CD4-positive, alpha-beta memory T cell (primary cell): ENCODE results near the gene CMIP. TPM values are rescaled to one million over a fixed set of nuclear protein-coding genes. Genes with fewer than 3 reads are reported as not detected.

ENCODE experiments used
- CTCF ChIA-PET: fragments of 350-600 bp; sonication (Branson Sonifier 250); formaldehyde crosslinking; loops from one replicate; lab custom pipeline; 2021; ENCODE audit warnings: inconsistent platforms; ENCODE audit not compliant: partially characterized antibody; lab: Charles Lee
- POLR2A ChIA-PET: fragments of 350-600 bp; sonication (Branson Sonifier 250); formaldehyde crosslinking; loops from one replicate; lab custom pipeline; 2021; ENCODE audit not compliant: partially characterized antibody; lab: Charles Lee
- DNase-seq, 5 donors: peaks; one replicate each; pipeline versions ENCODE4 v3.0.0 to v3.0.0-alpha.2; 2020 to 2022; ENCODE audit warnings: mixed read lengths in 1 of 5
- H3K27ac ChIP-seq: one replicate; pipeline ENCODE4 v1.7.0; 2013; ENCODE audit warnings: low read depth, low read length
- H3K27me3 ChIP-seq: 2 replicates; pipeline ENCODE4 v1.7.0; 2013; ENCODE audit warnings: mild to moderate bottlenecking, low read length, moderate library complexity; ENCODE audit not compliant: insufficient read depth
- H3K36me3 ChIP-seq: 2 replicates; pipeline ENCODE4 v1.7.0; 2013; ENCODE audit warnings: mild to moderate bottlenecking, low read length, moderate library complexity; ENCODE audit not compliant: insufficient read depth
- H3K4me1 ChIP-seq: 2 replicates; pipeline ENCODE4 v1.7.0; 2013; ENCODE audit warnings: mild to moderate bottlenecking, low read length, moderate library complexity; ENCODE audit not compliant: insufficient read depth
- H3K4me3 ChIP-seq, 2 donors: one replicate each; pipeline ENCODE4 v1.7.0; 2013; ENCODE audit warnings: low read length in 2 of 2, mild to moderate bottlenecking in 1 of 2
- H3K9me3 ChIP-seq, 2 donors: one replicate each; pipeline ENCODE4 v1.7.0; 2013; ENCODE audit warnings: low read length in 2 of 2, control low read depth in 1 of 2; ENCODE audit not compliant: control insufficient read depth in 1 of 2
- H3K27ac Mint-ChIP-seq, 7 donors: one replicate each; pipeline ENCODE4 v1.8.0; 2020 to 2021; ENCODE audit warnings: mixed read lengths in 7 of 7, mild to moderate bottlenecking in 6 of 7, inconsistent platforms in 3 of 7, moderate library complexity in 3 of 7
- H3K27me3 Mint-ChIP-seq, 2 donors: one replicate each; pipeline ENCODE4 v1.8.0; 2020 to 2021; ENCODE audit warnings: mixed read lengths in 2 of 2
- H3K36me3 Mint-ChIP-seq, 2 donors: one replicate each; pipeline ENCODE4 v1.8.0; 2020 to 2021; ENCODE audit warnings: mixed read lengths in 2 of 2, inconsistent platforms in 1 of 2, mild to moderate bottlenecking in 1 of 2
- H3K4me1 Mint-ChIP-seq, 4 donors: one replicate each; pipeline ENCODE4 v1.8.0; 2020 to 2021; ENCODE audit warnings: mixed read lengths in 4 of 4, mild to moderate bottlenecking in 1 of 4
- H3K4me3 Mint-ChIP-seq, 8 donors: one replicate each; pipeline ENCODE4 v1.8.0; 2020 to 2021; ENCODE audit warnings: mixed read lengths in 8 of 8, mild to moderate bottlenecking in 7 of 8, moderate library complexity in 6 of 8, inconsistent platforms in 3 of 8
- H3K9me3 Mint-ChIP-seq, 8 donors: one replicate each; pipeline ENCODE4 v1.8.0; 2020 to 2021; ENCODE audit warnings: mixed read lengths in 8 of 8, mild to moderate bottlenecking in 5 of 8, inconsistent platforms in 3 of 8, moderate library complexity in 1 of 8
- intact Hi-C: fragments of 100-400 bp; cut with micrococcal nuclease; formaldehyde crosslinking; loops from one replicate; pipeline ENCODE4 v1.15.1; 2023
- polyA plus RNA-seq, 2 donors: library from polyadenylated mRNA; unstranded; fragments of 300-500 nt; fragmentation: Illumina TruSeq; gene quantifications; one replicate each; pipeline ENCODE4 v1.2.3, GENCODE V29; 2021
- total RNA-seq, 2 experiments: library from RNA; stranded (reverse); gene quantifications; one replicate each; pipeline ENCODE4 v1.2.3, GENCODE V29; 2021

CMIP gene
- total and polyA plus RNA-seq, 4 experiments from 2014 or later = 0.84 to 36.4 (median 33.2) TPM; not detected in 1

DNA sequence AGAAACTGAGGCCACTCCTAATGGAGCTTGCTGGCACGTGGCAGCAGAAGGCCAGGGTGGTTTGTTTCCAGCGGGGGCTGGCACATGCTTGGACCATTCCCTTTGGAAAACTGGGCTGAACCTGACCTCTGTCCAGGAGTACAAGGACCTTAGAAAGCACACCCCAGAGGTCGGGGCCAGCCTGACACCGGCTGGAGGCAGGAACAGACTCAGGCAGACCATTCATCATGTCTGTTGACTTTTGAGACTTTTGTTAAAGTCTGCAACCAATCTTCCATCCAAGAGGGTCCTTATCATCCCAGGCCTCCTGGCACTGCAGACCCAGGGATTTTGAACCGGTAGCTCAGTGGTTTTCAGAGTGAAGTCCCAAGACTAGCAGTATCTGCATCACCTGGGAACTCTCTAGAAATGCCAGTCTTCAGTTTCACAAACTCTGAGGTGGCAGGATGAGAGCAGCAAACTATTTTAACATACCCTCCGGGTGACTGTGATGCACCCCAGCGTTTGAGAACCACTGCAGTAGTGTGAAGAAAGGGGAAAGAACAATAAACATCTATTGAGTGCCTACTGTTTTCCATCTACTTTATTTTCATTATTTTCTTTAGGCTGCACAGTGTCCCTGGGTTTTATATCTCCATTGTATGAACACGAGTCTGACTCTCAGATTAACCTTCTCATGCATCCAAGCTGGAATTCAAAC is 189.2 kb downstream of the CMIP start:
- intact Hi-C loops = loop anchor here (2.0 kb wide), 1 partner anchor 89 kb away; no protein-coding TSS in a partner anchor

DNA sequence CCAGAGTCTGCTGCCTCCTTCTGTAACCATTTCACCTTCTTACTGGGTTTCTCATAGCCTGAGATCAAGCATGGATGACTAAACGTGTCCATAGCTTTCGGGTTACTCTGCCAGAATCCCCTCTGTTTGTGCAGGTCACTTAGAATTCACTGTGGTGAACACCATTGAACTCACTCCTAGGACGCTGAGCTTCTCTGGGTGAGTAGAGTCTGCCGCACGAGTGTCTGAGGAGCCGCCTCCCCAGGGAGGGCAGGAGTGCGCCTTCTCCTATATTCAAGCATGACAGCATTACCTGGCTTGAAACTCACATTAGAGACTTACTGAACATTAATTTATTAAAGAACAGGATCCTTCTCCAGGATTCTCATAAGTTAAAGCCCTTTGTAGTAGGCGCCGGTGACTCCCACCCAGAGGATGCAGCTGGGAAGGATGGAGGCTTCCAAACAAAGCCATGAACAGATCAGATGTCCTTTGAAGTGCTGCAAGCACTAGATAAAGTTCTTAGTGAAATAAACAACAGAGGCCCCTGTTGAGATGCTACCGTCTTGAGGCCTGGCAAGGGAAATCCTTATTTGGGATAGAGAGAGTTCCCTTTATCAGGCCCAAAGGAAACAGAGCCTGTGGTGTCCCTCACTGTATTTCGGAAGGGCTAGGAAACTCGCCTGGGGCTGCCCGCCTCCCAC is 189.9 kb downstream of the CMIP start:
- Histone ChIP-seq H3K27ac (no peak overlapping the region), H3K9me3 (no peaks in the 10 kb centered on the region), H3K4me3 (no peak overlapping the region), H3K36me3 (no peaks in the 10 kb centered on the region), H3K27me3 (no peaks in the 10 kb centered on the region), H3K4me1 (peaks cover 36% of the 10 kb centered on the region)
- DNase-seq = no peak
- CTCF ChIA-PET = interaction anchor here (1.1 to 5.4 kb wide), 4 partner anchors 11 to 95 kb away, joined by 3 to 26 read pairs (median 4); no protein-coding TSS in a partner anchor
- Mint-ChIP-seq H3K27me3 (no peaks in the 10 kb centered on the region), H3K4me1 (peaks cover 18 to 46% (median 37%) of the 10 kb centered on the region in 4 donors), H3K9me3 (no peaks in the 10 kb centered on the region), H3K36me3 (peaks cover 0 to 4% of the 10 kb centered on the region in 2 donors), H3K4me3 (no peak overlapping the region), H3K27ac (peak overlapping the region; percentile 59 to 97 (median 75))
- intact Hi-C loops = no loop called here
- POLR2A ChIA-PET = interaction anchor here (0.7 kb wide), 1 partner anchor 152 kb away, joined by 3 read pairs; no protein-coding TSS in a partner anchor

More for the DNA sequence above, 189.2 kb downstream of the CMIP start:
- Histone ChIP-seq H3K4me3 (peak overlapping the region in 1 of 2 donors; percentile 21), H3K27ac (peak overlapping the region; percentile 60), H3K27me3 (no peaks in the 10 kb centered on the region), H3K4me1 (peaks cover 36% of the 10 kb centered on the region), H3K36me3 (no peaks in the 10 kb centered on the region), H3K9me3 (no peaks in the 10 kb centered on the region)
- Mint-ChIP-seq H3K36me3 (peaks cover 0 to 4% of the 10 kb centered on the region in 2 donors), H3K4me3 (peak overlapping the region in 1 of 8 donors; percentile 51), H3K27me3 (no peaks in the 10 kb centered on the region), H3K9me3 (no peaks in the 10 kb centered on the region), H3K4me1 (peaks cover 18 to 46% (median 36%) of the 10 kb centered on the region in 4 donors), H3K27ac (peak overlapping the region; percentile 57 to 97 (median 93))
- DNase-seq = no peak
- POLR2A ChIA-PET = interaction anchor here (0.7 to 3.6 kb wide), 4 partner anchors 18 to 151 kb away, joined by 3 to 19 read pairs (median 7); no protein-coding TSS in a partner anchor
- CTCF ChIA-PET = interaction anchor here (1.4 to 5.4 kb wide), 4 partner anchors 11 to 90 kb away, joined by 3 to 26 read pairs (median 4); no protein-coding TSS in a partner anchor

DNA sequence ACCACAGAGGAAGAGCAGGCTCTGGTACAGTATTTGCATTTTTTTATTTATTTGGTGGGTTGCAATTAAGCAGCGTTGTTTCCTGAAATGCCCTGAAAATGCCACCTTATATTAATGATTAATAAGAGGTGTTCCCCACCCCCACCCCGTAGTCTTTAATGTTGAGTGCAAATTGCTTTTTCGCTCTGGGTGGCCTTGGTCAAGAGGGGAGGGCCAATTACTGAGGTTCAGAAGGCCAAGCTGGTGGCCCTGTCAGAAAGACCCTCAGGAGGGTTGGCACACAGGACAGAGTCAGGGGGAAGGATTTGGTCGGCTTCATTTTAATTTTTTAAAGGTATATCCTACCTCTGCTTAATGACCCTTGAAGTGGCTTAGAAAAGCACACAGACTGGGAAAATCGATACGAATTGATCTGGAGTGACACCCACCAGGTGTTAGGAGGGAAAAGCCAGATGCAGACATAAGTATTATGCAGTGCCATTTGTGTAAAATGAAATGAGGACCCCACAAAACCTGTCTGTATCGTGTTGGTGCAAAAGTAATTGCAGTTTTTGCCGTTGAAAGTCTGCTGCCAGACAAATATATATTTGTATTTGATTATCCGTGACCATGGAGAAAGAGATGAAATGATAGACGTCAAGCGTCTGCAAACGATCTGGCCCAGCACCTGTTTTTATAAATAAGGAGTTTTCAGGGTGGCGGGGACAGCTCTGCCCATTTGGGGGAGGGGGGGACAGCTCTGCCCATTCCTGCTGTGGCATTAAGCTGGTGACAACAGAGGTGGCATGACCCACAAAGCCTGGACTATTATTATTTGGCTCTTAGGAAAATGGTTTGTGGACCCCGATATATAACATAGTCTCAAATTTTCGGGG is 190.7 kb downstream of the CMIP start:
- Histone ChIP-seq H3K27me3 (no peaks in the 10 kb centered on the region), H3K4me3 (no peak overlapping the region), H3K36me3 (no peaks in the 10 kb centered on the region), H3K9me3 (no peaks in the 10 kb centered on the region), H3K27ac (no peak overlapping the region), H3K4me1 (peaks cover 36% of the 10 kb centered on the region)
- Mint-ChIP-seq H3K36me3 (peaks cover 0 to 4% of the 10 kb centered on the region in 2 donors), H3K27me3 (no peaks in the 10 kb centered on the region), H3K27ac (peak overlapping the region in 4 of 7 donors; percentile 22 to 97 (median 76)), H3K4me3 (no peak overlapping the region), H3K9me3 (no peaks in the 10 kb centered on the region), H3K4me1 (peaks cover 18 to 49% (median 36%) of the 10 kb centered on the region in 4 donors)
- intact Hi-C loops = no loop called here
- no peak for DNase-seq
- CTCF ChIA-PET = interaction anchor here (1.1 to 5.4 kb wide), 2 partner anchors 12 to 95 kb away, joined by 3 to 26 read pairs; no protein-coding TSS in a partner anchor
- POLR2A ChIA-PET = no interaction called here

DNA sequence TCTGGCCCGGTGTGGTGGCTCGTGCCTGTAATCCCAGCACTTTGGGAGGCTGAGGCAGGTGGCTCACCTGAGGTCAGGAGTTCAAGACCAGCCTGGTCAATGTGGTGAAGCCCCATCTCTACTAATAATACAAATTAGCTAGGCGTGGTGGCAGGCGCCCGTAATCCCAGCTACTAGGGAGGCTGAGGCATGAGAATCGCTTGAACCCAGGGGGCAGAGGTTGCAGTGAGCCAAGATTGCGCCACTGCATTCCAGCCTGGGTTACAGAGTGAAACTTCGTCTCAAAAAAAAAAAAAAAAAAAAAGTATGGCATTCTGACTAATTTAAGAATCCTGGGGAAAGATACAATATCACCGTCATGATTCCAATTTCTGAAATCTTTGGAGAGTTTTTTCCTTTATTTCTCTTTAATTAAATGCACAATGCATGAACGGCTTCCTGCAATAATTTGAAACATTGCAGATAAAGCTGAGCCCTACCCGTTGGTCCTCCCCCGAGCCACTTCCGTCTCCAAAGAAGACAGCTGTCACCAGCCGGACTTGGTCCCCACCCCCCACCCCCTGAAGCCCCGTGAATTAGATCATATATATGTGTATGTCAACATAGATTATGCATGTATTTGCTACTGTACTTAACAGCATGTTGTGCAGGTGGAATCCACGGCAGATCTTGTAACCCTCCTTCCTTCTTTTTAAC is 191.8 kb downstream of the CMIP start:
- CTCF ChIA-PET = interaction anchor here (0.7 to 1.5 kb wide), 3 partner anchors 13 to 271 kb away, joined by 3 to 4 read pairs (median 4); no protein-coding TSS in a partner anchor
- Histone ChIP-seq H3K27ac (no peak overlapping the region), H3K9me3 (no peaks in the 10 kb centered on the region), H3K27me3 (no peaks in the 10 kb centered on the region), H3K4me1 (peaks cover 32% of the 10 kb centered on the region), H3K4me3 (no peak overlapping the region), H3K36me3 (peaks cover 2% of the 10 kb centered on the region)
- H3K4me3 Mint-ChIP-seq = no peak overlapping the region
- H3K4me1 Mint-ChIP-seq = peaks cover 15 to 40% (median 31%) of the 10 kb centered on the region in 4 donors
- no peak for DNase-seq
- H3K36me3 Mint-ChIP-seq = peaks cover 0 to 4% of the 10 kb centered on the region in 2 donors
- no peaks in the 10 kb centered on the region for H3K27me3 Mint-ChIP-seq
- POLR2A ChIA-PET = no interaction called here
- H3K9me3 Mint-ChIP-seq = no peaks in the 10 kb centered on the region
- H3K27ac Mint-ChIP-seq = no peak overlapping the region
- intact Hi-C loops = no loop called here

DNA sequence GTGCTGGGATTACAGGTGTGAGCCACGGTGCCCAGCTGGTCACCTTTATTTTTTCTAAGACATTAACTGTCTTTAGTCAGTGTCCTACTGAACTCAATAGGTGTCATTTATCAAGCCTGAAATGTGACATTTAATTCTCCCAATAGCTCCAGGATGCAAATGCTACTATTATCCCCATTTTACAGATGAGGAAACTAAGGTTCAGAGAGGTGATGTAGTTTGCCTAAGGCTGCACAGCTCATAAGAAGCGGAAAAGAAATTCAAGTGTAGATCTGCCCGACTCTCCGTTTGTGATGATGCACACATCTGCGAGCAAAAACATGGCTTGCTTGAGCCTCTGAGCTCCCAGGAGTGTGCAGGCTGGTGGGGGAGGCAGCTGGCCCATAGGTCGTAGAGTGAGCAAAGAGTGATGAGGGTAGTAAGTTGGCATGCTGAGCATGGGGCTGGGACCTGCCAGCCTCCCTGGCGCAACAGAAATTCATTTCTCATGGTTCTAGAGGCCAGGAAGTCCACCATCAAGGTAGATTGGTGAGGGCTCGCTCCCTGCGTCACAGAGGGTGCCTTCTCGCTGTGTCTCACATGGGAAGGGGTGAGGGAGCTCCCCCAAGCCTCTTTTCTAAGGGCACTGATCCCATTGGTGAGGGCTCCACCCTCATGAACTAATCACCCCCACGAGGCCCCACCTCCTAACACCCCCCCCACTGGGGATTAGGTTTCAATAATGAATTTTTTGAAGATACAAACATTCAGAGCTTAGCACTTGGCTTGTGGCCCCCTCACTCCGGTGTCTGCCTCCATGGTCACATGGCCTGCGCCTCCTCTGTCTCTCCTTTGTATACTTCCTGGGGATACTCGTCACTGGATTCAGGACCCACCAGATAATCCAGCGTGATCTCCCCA is 193.0 kb downstream of the CMIP start:
- Mint-ChIP-seq H3K27ac (peak overlapping the region in 4 of 7 donors; percentile 8 to 85 (median 40)), H3K36me3 (peaks cover 0 to 4% of the 10 kb centered on the region in 2 donors), H3K27me3 (no peaks in the 10 kb centered on the region), H3K4me1 (peaks cover 12 to 28% (median 23%) of the 10 kb centered on the region in 4 donors), H3K4me3 (no peak overlapping the region), H3K9me3 (no peaks in the 10 kb centered on the region)
- Histone ChIP-seq H3K27ac (no peak overlapping the region), H3K36me3 (peaks cover 5% of the 10 kb centered on the region), H3K27me3 (no peaks in the 10 kb centered on the region), H3K4me1 (peaks cover 20% of the 10 kb centered on the region), H3K4me3 (no peak overlapping the region), H3K9me3 (no peaks in the 10 kb centered on the region)
- CTCF ChIA-PET = interaction anchor here (1.0 to 1.5 kb wide), 3 partner anchors 14 to 73 kb away, joined by 3 to 4 read pairs (median 3); no protein-coding TSS in a partner anchor
- no peak for DNase-seq
- POLR2A ChIA-PET = no interaction called here
- intact Hi-C loops = no loop called here
